Measurements from ENCODE around the gene ADAM33.

Gene ADAM33

GRCh38 chr20:3707508-3707899 lies 25.7 kb upstream of the ADAM33 start:
- DNase-seq = no peak

- no peak for DNase-seq
Measured at GRCh38 chr20:3706774-3707507, 25.1 kb upstream of the ADAM33 start.

- no peak for DNase-seq
Measured at GRCh38 chr20:3705970-3706739, 24.3 kb upstream of the ADAM33 start.

- DNase-seq = no peak
Measured at GRCh38 chr20:3705491-3705969, 23.7 kb upstream of the ADAM33 start.

- no peak for DNase-seq
Measured at GRCh38 chr20:3704087-3704486, 22.3 kb upstream of the ADAM33 start.

GRCh38 chr20:3702611-3703391 lies 21.0 kb upstream of the ADAM33 start:
- no peak for DNase-seq

- no peak for DNase-seq
Measured at GRCh38 chr20:3701061-3701998, 19.5 kb upstream of the ADAM33 start.

GRCh38 chr20:3699037-3699436 lies 17.2 kb upstream of the ADAM33 start:
- no peak for DNase-seq

- no peak for DNase-seq
Measured at GRCh38 chr20:3698591-3699001, 16.8 kb upstream of the ADAM33 start.

GRCh38 chr20:3697588-3698305 lies 15.9 kb upstream of the ADAM33 start:
- no peak for DNase-seq

GRCh38 chr20:3696745-3697587 lies 15.2 kb upstream of the ADAM33 start:
- no peak for DNase-seq

GRCh38 chr20:3696200-3696599 lies 14.4 kb upstream of the ADAM33 start:
- no peak for DNase-seq

GRCh38 chr20:3694864-3695263 lies 13.1 kb upstream of the ADAM33 start:
- no peak for DNase-seq

GRCh38 chr20:3693376-3693775 lies 11.6 kb upstream of the ADAM33 start:
- DNase-seq = no peak

GRCh38 chr20:3692706-3693294 lies 11.0 kb upstream of the ADAM33 start:
- DNase-seq = no peak

GRCh38 chr20:3691897-3692296 lies 10.1 kb upstream of the ADAM33 start:
- no peak for DNase-seq

GRCh38 chr20:3691306-3691705 lies 9.5 kb upstream of the ADAM33 start:
- DNase-seq = no peak

GRCh38 chr20:3690413-3690812 lies 8.6 kb upstream of the ADAM33 start:
- no peak for DNase-seq

GRCh38 chr20:3689978-3690377 lies 8.2 kb upstream of the ADAM33 start:
- no peak for DNase-seq

- DNase-seq = no peak
Measured at GRCh38 chr20:3687655-3688054, 5.8 kb upstream of the ADAM33 start.

Measured in NK-92 treated with Interleukin-12 subunit alpha and Interleukin-12 subunit beta, amount 100 ng/mL, for 24 hours (cell line).